ENCODE results near the gene GAL3ST2. TPM values are rescaled to one million over a fixed set of nuclear protein-coding genes. Genes with fewer than 3 reads are reported as not detected.

GAL3ST2 gene
- total RNA-seq, 1 donor from 2014 or later: not detected

DNA sequence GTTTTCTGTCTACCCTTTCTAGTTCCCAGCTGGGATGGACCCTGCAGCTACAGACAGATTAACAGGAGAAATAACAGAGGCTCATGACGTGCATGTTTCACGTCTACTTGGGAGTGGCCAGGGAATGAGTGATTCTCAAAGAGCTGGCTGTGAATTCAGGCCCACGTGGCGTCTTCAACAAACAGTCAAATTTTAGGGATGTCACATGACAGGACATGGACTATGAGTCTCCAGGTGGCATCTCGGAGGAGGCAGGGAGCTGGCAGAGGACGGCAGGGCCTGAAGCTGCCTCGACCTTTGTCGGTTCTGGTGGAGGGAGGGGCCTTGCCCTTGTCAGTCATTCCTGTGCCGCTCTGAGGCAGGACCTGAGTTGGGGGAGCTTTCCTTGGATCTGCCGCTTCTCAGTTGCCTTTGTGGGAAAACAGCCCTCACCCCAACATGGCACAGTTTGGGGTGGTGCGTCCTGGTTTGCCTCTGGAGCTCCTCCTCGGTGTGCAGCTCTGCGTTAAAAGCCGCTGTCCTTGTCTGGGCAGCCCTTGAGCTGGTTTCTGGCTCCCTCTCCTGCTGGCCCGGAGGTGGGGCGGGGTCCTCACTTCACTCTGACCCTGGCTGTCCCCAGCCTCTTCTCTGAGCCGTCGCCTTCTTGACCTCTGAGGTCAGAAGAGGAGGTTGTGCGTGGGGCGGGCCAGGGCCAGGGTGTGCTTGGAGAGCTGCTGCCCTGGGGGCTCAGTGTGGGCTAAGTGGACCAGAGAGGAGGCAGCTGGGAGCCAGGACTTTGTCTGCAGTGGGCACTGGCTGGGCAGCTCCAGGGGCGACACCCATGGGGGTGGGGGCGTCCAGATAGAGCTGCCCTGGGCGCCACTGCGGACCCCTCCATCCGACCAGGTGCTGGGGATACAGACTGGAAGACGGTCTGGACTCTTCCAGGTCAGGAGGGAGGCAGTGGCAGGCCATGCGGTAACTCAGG is 12.1 kb upstream of the GAL3ST2 start:
- Histone ChIP-seq H3K4me3 (ENCODE audit: low read length in 3 of 3) (no peak overlapping the region), H3K36me3 (ENCODE audit: control insufficient read depth in 3 of 3, insufficient read depth in 3 of 3, low read length in 3 of 3) (peaks cover 16 to 25% (median 16%) of the 10 kb centered on the region in 3 donors)

GRCh38 chr2:241767464-241768250 is 9.0 kb upstream of the GAL3ST2 start:
- H3K4me1 ChIP-seq (ENCODE audit: control insufficient read depth in 3 of 3, insufficient read depth in 3 of 3, low read length in 3 of 3): peaks cover 8 to 14% (median 12%) of the 10 kb centered on the region in 3 donors
- H3K4me3 ChIP-seq (ENCODE audit: low read length in 3 of 3): no peak overlapping the region
- H3K27me3 ChIP-seq (ENCODE audit: control insufficient read depth in 3 of 3, insufficient read depth in 3 of 3, low read length in 3 of 3): peaks cover 0 to 1% (median 0%) of the 10 kb centered on the region in 3 donors
- no peaks in the 10 kb centered on the region for H3K9me3 ChIP-seq (ENCODE audit: control insufficient read depth in 3 of 3, low read length in 3 of 3)
- H3K9ac ChIP-seq (ENCODE audit: low read depth in 1 of 3, low read length in 3 of 3): no peak overlapping the region
- no peak overlapping the region for H3K27ac ChIP-seq (ENCODE audit: low read depth, low read length)
- H3K36me3 ChIP-seq (ENCODE audit: control insufficient read depth in 3 of 3, insufficient read depth in 3 of 3, low read length in 3 of 3): peaks cover 6 to 8% (median 7%) of the 10 kb centered on the region in 3 donors

More for the DNA sequence above, 12.1 kb upstream of the GAL3ST2 start:
- Histone ChIP-seq H3K4me1 (ENCODE audit: control insufficient read depth in 3 of 3, insufficient read depth in 3 of 3, low read length in 3 of 3) (no peaks in the 10 kb centered on the region), H3K9me3 (ENCODE audit: control insufficient read depth in 3 of 3, low read length in 3 of 3) (peaks cover 0 to 4% (median 0%) of the 10 kb centered on the region in 3 donors), H3K9ac (ENCODE audit: low read depth in 1 of 3, low read length in 3 of 3) (no peak overlapping the region), H3K27ac (ENCODE audit: low read depth, low read length) (no peak overlapping the region), H3K27me3 (ENCODE audit: control insufficient read depth in 3 of 3, insufficient read depth in 3 of 3, low read length in 3 of 3) (no peaks in the 10 kb centered on the region)

DNA sequence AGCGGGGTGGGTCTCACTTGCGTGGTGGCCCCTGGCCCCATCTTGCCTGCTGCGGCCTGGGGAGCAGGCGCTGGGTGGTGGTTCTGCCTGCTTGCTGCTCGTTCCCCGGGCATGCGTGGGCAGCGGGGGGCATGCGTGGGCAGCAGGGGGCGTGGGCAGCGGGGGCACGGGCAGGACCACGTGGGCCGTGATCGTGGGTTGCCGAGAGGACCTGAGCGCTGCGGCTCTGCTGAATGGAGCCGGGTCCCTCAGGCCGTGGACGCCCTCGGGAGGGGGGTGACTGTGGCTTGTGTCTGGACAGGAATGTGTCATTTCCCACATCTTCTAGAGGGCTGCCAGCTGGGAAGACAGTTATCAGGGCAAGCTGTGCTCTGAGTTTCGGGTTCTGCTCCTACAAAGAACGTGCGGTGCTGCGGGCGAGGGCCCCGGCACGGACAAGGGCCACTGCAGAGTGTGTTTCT is 8.3 kb upstream of the GAL3ST2 start:
- peaks cover 2 to 4% (median 3%) of the 10 kb centered on the region in 3 donors for H3K36me3 ChIP-seq (ENCODE audit: control insufficient read depth in 3 of 3, insufficient read depth in 3 of 3, low read length in 3 of 3)
- no peak overlapping the region for H3K27ac ChIP-seq (ENCODE audit: low read depth, low read length)
- peaks cover 8 to 14% (median 12%) of the 10 kb centered on the region in 3 donors for H3K4me1 ChIP-seq (ENCODE audit: control insufficient read depth in 3 of 3, insufficient read depth in 3 of 3, low read length in 3 of 3)
- peaks cover 0 to 6% (median 2%) of the 10 kb centered on the region in 3 donors for H3K27me3 ChIP-seq (ENCODE audit: control insufficient read depth in 3 of 3, insufficient read depth in 3 of 3, low read length in 3 of 3)
- no peak overlapping the region for H3K4me3 ChIP-seq (ENCODE audit: low read length in 3 of 3)
- no peak overlapping the region for H3K9ac ChIP-seq (ENCODE audit: low read depth in 1 of 3, low read length in 3 of 3)
- no peaks in the 10 kb centered on the region for H3K9me3 ChIP-seq (ENCODE audit: control insufficient read depth in 3 of 3, low read length in 3 of 3)

DNA sequence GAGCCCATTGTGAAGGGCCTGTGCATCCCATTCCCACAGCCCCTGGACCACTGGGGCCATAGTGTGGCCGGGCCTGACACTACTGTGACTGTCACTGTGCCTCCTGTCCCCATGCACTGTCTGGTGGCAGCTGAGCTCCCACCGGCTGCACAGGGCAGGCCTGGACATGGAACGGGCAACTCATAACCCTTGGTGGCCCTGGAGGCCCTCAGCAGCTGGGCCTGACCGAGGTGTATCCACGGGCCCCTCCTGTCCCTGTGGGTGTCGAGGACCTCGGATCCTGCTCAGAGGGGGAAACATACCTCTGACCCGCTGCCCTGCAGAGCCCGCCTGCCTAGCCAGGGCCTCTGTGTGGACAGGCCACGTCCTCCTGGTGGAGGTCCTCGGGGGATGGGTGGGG is 7.8 kb upstream of the GAL3ST2 start:
- peaks cover 8 to 14% (median 12%) of the 10 kb centered on the region in 3 donors for H3K4me1 ChIP-seq (ENCODE audit: control insufficient read depth in 3 of 3, insufficient read depth in 3 of 3, low read length in 3 of 3)
- H3K36me3 ChIP-seq (ENCODE audit: control insufficient read depth in 3 of 3, insufficient read depth in 3 of 3, low read length in 3 of 3): peaks cover 0 to 1% (median 0%) of the 10 kb centered on the region in 3 donors
- H3K4me3 ChIP-seq (ENCODE audit: low read length in 3 of 3): no peak overlapping the region

GRCh38 chr2:241769819-241770184 is 6.8 kb upstream of the GAL3ST2 start:
- Histone ChIP-seq H3K27me3 (ENCODE audit: control insufficient read depth in 3 of 3, insufficient read depth in 3 of 3, low read length in 3 of 3) (peaks cover 7 to 19% (median 10%) of the 10 kb centered on the region in 3 donors), H3K36me3 (ENCODE audit: control insufficient read depth in 3 of 3, insufficient read depth in 3 of 3, low read length in 3 of 3) (peaks cover 0 to 1% (median 0%) of the 10 kb centered on the region in 3 donors), H3K4me1 (ENCODE audit: control insufficient read depth in 3 of 3, insufficient read depth in 3 of 3, low read length in 3 of 3) (peaks cover 8 to 14% (median 12%) of the 10 kb centered on the region in 3 donors), H3K4me3 (ENCODE audit: low read length in 3 of 3) (no peak overlapping the region), H3K9ac (ENCODE audit: low read depth in 1 of 3, low read length in 3 of 3) (no peak overlapping the region), H3K27ac (ENCODE audit: low read depth, low read length) (no peak overlapping the region), H3K9me3 (ENCODE audit: control insufficient read depth in 3 of 3, low read length in 3 of 3) (no peaks in the 10 kb centered on the region)

More for the DNA sequence above, 7.8 kb upstream of the GAL3ST2 start:
- H3K9ac ChIP-seq (ENCODE audit: low read depth in 1 of 3, low read length in 3 of 3): no peak overlapping the region
- H3K27me3 ChIP-seq (ENCODE audit: control insufficient read depth in 3 of 3, insufficient read depth in 3 of 3, low read length in 3 of 3): peaks cover 1 to 11% (median 8%) of the 10 kb centered on the region in 3 donors
- no peak overlapping the region for H3K27ac ChIP-seq (ENCODE audit: low read depth, low read length)
- H3K9me3 ChIP-seq (ENCODE audit: control insufficient read depth in 3 of 3, low read length in 3 of 3): no peaks in the 10 kb centered on the region

DNA sequence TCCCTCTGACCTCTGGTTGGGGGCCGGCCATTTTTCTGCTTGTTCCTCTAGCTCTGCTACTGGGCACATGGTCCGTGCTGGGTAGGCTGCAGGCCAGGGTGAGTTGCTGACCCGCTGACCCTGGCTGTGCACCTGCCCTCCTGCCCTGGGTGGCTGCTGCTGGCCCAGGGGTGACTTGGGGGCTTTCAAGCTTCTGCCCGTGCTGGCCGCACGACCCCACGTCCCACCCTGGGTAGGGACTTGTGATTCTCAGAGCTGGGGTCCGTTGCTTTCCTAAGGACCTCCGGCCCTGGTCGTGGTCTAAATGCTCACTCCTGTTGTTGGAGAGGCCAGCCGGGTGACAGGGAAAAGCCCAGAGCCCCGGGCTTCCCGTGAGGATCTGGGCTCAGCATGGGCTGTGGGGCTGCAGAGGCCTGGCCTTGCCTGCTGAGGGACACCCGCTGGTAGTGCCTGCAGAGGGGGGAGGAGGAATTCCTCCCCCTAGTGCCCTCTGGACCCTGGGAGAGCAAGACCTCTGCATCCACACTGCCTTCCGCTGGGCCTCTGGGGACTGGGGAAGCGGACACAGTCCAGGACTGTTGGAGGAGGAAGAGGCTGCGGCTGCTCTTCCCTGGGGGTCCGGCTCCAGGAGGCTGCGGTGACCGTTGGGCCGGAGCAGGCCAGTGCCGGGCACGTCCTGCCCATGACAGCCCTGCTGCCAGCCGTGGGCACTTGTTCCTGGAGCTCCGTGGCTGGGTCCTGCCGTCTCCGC is 6.3 kb upstream of the GAL3ST2 start:
- H3K9me3 ChIP-seq (ENCODE audit: control insufficient read depth in 3 of 3, low read length in 3 of 3): no peaks in the 10 kb centered on the region
- peaks cover 8 to 14% (median 12%) of the 10 kb centered on the region in 3 donors for H3K4me1 ChIP-seq (ENCODE audit: control insufficient read depth in 3 of 3, insufficient read depth in 3 of 3, low read length in 3 of 3)
- H3K27me3 ChIP-seq (ENCODE audit: control insufficient read depth in 3 of 3, insufficient read depth in 3 of 3, low read length in 3 of 3): peaks cover 12 to 24% (median 15%) of the 10 kb centered on the region in 3 donors
- H3K9ac ChIP-seq (ENCODE audit: low read depth in 1 of 3, low read length in 3 of 3): no peak overlapping the region
- H3K36me3 ChIP-seq (ENCODE audit: control insufficient read depth in 3 of 3, insufficient read depth in 3 of 3, low read length in 3 of 3): peaks cover 0 to 1% (median 0%) of the 10 kb centered on the region in 3 donors
- H3K4me3 ChIP-seq (ENCODE audit: low read length in 3 of 3): no peak overlapping the region
- no peak overlapping the region for H3K27ac ChIP-seq (ENCODE audit: low read depth, low read length)

- H3K4me1 ChIP-seq (ENCODE audit: control insufficient read depth in 3 of 3, insufficient read depth in 3 of 3, low read length in 3 of 3): peaks cover 8 to 14% (median 12%) of the 10 kb centered on the region in 3 donors
- no peak overlapping the region for H3K4me3 ChIP-seq (ENCODE audit: low read length in 3 of 3)
- peaks cover 0 to 1% (median 0%) of the 10 kb centered on the region in 3 donors for H3K36me3 ChIP-seq (ENCODE audit: control insufficient read depth in 3 of 3, insufficient read depth in 3 of 3, low read length in 3 of 3)
- H3K9ac ChIP-seq (ENCODE audit: low read depth in 1 of 3, low read length in 3 of 3): peak overlapping the region in 1 of 3 donors; percentile 8
- H3K27me3 ChIP-seq (ENCODE audit: control insufficient read depth in 3 of 3, insufficient read depth in 3 of 3, low read length in 3 of 3): peaks cover 15 to 30% (median 17%) of the 10 kb centered on the region in 3 donors
- no peak overlapping the region for H3K27ac ChIP-seq (ENCODE audit: low read depth, low read length)
- no peaks in the 10 kb centered on the region for H3K9me3 ChIP-seq (ENCODE audit: control insufficient read depth in 3 of 3, low read length in 3 of 3)
Measured at GRCh38 chr2:241770936-241771285, 5.7 kb upstream of the GAL3ST2 start.

DNA sequence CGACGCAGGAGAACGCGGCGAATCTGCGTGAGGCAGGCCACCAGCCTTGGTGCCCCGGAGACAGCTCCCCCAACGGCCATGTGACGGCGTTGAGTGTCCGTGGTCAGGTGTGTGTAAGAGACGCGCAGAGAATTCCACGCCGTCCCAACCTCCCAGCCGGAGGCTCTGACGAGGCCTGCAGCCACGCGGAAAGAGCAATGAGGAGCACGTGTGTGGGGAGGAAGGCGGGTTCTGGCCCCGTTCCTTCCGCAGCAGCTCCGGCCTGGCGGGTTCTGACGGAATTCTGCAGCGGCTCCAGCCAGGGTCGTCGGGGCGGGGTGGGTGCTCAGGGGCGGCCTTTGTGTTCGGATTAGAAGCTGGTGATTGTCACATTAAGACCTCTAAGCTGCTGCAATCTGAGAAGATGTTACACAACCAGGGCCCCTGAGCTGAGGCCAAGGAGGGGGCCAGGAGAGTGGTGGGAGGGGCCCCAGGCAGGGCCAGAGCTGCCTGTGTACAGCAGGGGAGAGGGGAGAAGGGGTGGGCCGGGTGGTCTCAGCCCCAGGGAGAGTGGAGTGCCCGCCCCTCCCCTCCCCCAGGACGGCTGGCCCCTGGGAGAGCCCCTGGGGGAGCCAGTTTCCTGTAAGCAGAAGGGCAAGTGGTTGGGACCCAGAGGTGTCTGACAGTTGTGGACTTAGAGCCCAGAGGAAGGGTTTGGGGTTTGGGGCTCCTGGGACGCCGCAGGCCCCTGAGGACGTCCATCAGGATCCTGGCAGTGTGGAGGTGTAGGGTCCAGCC is 5.1 kb upstream of the GAL3ST2 start:
- Histone ChIP-seq H3K27ac (ENCODE audit: low read depth, low read length) (no peak overlapping the region), H3K4me1 (ENCODE audit: control insufficient read depth in 3 of 3, insufficient read depth in 3 of 3, low read length in 3 of 3) (peaks cover 8 to 14% (median 12%) of the 10 kb centered on the region in 3 donors), H3K4me3 (ENCODE audit: low read length in 3 of 3) (no peak overlapping the region), H3K36me3 (ENCODE audit: control insufficient read depth in 3 of 3, insufficient read depth in 3 of 3, low read length in 3 of 3) (peaks cover 0 to 1% (median 0%) of the 10 kb centered on the region in 3 donors), H3K9me3 (ENCODE audit: control insufficient read depth in 3 of 3, low read length in 3 of 3) (no peaks in the 10 kb centered on the region), H3K27me3 (ENCODE audit: control insufficient read depth in 3 of 3, insufficient read depth in 3 of 3, low read length in 3 of 3) (peaks cover 15 to 31% (median 17%) of the 10 kb centered on the region in 3 donors), H3K9ac (ENCODE audit: low read depth in 1 of 3, low read length in 3 of 3) (peak overlapping the region in 2 of 3 donors; percentile 8 to 40)
